ENCODE measurements around the gene CDK3.

DNA sequence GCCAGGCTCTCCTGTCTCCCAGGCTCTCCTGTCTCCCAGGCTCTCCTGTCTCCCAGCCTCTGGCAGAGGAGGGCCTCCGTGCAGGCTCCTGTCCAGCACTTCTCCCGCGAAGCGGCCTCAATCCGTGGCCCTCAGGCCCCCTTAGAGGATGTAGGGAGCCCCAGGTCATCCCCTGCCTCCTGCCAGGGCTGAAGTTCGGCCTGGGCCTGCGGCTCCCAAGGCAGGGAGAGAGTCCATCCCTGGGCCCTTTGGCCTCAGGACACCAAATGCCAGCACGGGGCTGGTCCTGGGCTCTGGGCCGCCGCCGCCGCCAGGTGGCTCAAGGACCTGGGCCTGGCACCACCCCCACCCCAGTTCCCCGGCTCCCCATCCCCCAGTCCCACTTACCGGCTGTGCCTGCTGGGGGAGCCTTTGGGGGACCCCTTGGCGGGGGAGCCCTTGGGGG lies 26.1 kb downstream of the CDK3 start:
- TF ChIP-seq POLR2A (IDR thresholded peaks at IDR 0.05) = no peak
- TF ChIP-seq, protein P1, sequence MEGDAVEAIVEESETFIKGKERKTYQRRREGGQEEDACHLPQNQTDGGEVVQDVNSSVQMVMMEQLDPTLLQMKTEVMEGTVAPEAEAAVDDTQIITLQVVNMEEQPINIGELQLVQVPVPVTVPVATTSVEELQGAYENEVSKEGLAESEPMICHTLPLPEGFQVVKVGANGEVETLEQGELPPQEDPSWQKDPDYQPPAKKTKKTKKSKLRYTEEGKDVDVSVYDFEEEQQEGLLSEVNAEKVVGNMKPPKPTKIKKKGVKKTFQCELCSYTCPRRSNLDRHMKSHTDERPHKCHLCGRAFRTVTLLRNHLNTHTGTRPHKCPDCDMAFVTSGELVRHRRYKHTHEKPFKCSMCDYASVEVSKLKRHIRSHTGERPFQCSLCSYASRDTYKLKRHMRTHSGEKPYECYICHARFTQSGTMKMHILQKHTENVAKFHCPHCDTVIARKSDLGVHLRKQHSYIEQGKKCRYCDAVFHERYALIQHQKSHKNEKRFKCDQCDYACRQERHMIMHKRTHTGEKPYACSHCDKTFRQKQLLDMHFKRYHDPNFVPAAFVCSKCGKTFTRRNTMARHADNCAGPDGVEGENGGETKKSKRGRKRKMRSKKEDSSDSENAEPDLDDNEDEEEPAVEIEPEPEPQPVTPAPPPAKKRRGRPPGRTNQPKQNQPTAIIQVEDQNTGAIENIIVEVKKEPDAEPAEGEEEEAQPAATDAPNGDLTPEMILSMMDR (IDR thresholded peaks at IDR 0.05) = no peak

Data from adrenal gland (tissue), 5 donors.